Adipocyte (in vitro differentiated cells): ENCODE measurements around the gene RAB3C.

ENCODE experiments used
- DNase-seq: peaks from one replicate; pipeline ENCODE4 v3.0.0-alpha.2; 2015; ENCODE audit warnings: low read depth
- H3K27me3 ChIP-seq: replicated peaks from 2 replicates; pipeline ENCODE4 v1.7.0; 2013; ENCODE audit warnings: mild to moderate bottlenecking, low read length, moderate library complexity; ENCODE audit not compliant: control insufficient read depth, insufficient read depth
- H3K36me3 ChIP-seq: 2 replicates; pipeline ENCODE4 v1.7.0; 2013; ENCODE audit warnings: low read length, mild to moderate bottlenecking, moderate library complexity; ENCODE audit not compliant: control insufficient read depth, insufficient read depth, severe bottlenecking
- H3K4me1 ChIP-seq: 2 replicates; pipeline ENCODE4 v1.7.0; 2013; ENCODE audit warnings: mild to moderate bottlenecking, low read length, moderate library complexity; ENCODE audit not compliant: control insufficient read depth, insufficient read depth
- H3K4me3 ChIP-seq: 2 replicates; pipeline ENCODE4 v1.7.0; 2013; ENCODE audit warnings: mild to moderate bottlenecking, low read length, moderate library complexity
- H3K9ac ChIP-seq: 2 replicates; pipeline ENCODE4 v1.7.0; 2013; ENCODE audit warnings: mild to moderate bottlenecking, low read length, moderate library complexity
- H3K9me3 ChIP-seq: 2 replicates; pipeline ENCODE4 v1.7.0; 2013; ENCODE audit warnings: mild to moderate bottlenecking, low read length, moderate library complexity; ENCODE audit not compliant: control insufficient read depth

RAB3C gene

GRCh38 chr5:58755397-58755796 lies 172.5 kb downstream of the RAB3C start:
- H3K9me3 ChIP-seq, result no peaks in the 10 kb centered on the region
- H3K4me3 ChIP-seq, result no peak overlapping the region
- H3K9ac ChIP-seq, result no peak overlapping the region
- H3K27me3 ChIP-seq, result no peaks in the 10 kb centered on the region
- no peak for DNase-seq
- H3K36me3 ChIP-seq, result no peaks in the 10 kb centered on the region
- peaks cover 28% of the 10 kb centered on the region for H3K4me1 ChIP-seq

- Histone ChIP-seq H3K9me3 (no peaks in the 10 kb centered on the region), H3K4me1 (peaks cover 14% of the 10 kb centered on the region), H3K36me3 (no peaks in the 10 kb centered on the region), H3K9ac (no peak overlapping the region), H3K4me3 (peak overlapping the region; percentile 75), H3K27me3 (no peaks in the 10 kb centered on the region)
- peak; percentile 4 for DNase-seq
Measured at GRCh38 chr5:58759745-58760144, 176.9 kb downstream of the RAB3C start.

- Histone ChIP-seq H3K27me3 (no peaks in the 10 kb centered on the region), H3K36me3 (no peaks in the 10 kb centered on the region), H3K4me3 (peak overlapping the region; percentile 75), H3K9me3 (no peaks in the 10 kb centered on the region), H3K9ac (no peak overlapping the region), H3K4me1 (peaks cover 14% of the 10 kb centered on the region)
- DNase-seq, result no peak
Measured at GRCh38 chr5:58760222-58760621, 177.3 kb downstream of the RAB3C start.

- no peak overlapping the region for H3K9ac ChIP-seq
- H3K4me1 ChIP-seq, result peaks cover 14% of the 10 kb centered on the region
- no peak overlapping the region for H3K4me3 ChIP-seq
- DNase-seq, result no peak
- H3K36me3 ChIP-seq, result no peaks in the 10 kb centered on the region
- H3K9me3 ChIP-seq, result no peaks in the 10 kb centered on the region
- H3K27me3 ChIP-seq, result peaks cover under 1% of the 10 kb centered on the region
Measured at GRCh38 chr5:58761407-58761806, 178.5 kb downstream of the RAB3C start.

- peaks cover 14% of the 10 kb centered on the region for H3K4me1 ChIP-seq
- H3K9ac ChIP-seq, result no peak overlapping the region
- DNase-seq, result no peak
- no peaks in the 10 kb centered on the region for H3K36me3 ChIP-seq
- H3K4me3 ChIP-seq, result no peak overlapping the region
- peaks cover 12% of the 10 kb centered on the region for H3K27me3 ChIP-seq
- no peaks in the 10 kb centered on the region for H3K9me3 ChIP-seq
Measured at GRCh38 chr5:58763390-58763789, 180.5 kb downstream of the RAB3C start.

- no peak for DNase-seq
- H3K9me3 ChIP-seq, result no peaks in the 10 kb centered on the region
- H3K9ac ChIP-seq, result no peak overlapping the region
- H3K36me3 ChIP-seq, result no peaks in the 10 kb centered on the region
- H3K4me3 ChIP-seq, result no peak overlapping the region
- H3K4me1 ChIP-seq, result peaks cover 11% of the 10 kb centered on the region
- H3K27me3 ChIP-seq, result peaks cover 15% of the 10 kb centered on the region
Measured at GRCh38 chr5:58764199-58764598, 181.3 kb downstream of the RAB3C start.

- H3K36me3 ChIP-seq, result no peaks in the 10 kb centered on the region
- peaks cover 15% of the 10 kb centered on the region for H3K27me3 ChIP-seq
- peaks cover 3% of the 10 kb centered on the region for H3K4me1 ChIP-seq
Measured at GRCh38 chr5:58765058-58765457, 182.2 kb downstream of the RAB3C start.

GRCh38 chr5:58767104-58767503 lies 184.2 kb downstream of the RAB3C start:
- no peak overlapping the region for H3K9ac ChIP-seq

More at GRCh38 chr5:58765058-58765457, 182.2 kb downstream of the RAB3C start:
- no peak overlapping the region for H3K9ac ChIP-seq
- no peaks in the 10 kb centered on the region for H3K9me3 ChIP-seq
- H3K4me3 ChIP-seq, result no peak overlapping the region
- no peak for DNase-seq

GRCh38 chr5:58770136-58770535 lies 187.3 kb downstream of the RAB3C start:
- H3K36me3 ChIP-seq, result no peaks in the 10 kb centered on the region
- no peaks in the 10 kb centered on the region for H3K4me1 ChIP-seq
- no peak overlapping the region for H3K9ac ChIP-seq
- no peak overlapping the region for H3K4me3 ChIP-seq
- DNase-seq, result no peak
- H3K9me3 ChIP-seq, result no peaks in the 10 kb centered on the region
- peaks cover 33% of the 10 kb centered on the region for H3K27me3 ChIP-seq

More at GRCh38 chr5:58767104-58767503, 184.2 kb downstream of the RAB3C start:
- Histone ChIP-seq H3K4me1 (no peaks in the 10 kb centered on the region), H3K4me3 (no peak overlapping the region), H3K27me3 (peaks cover 17% of the 10 kb centered on the region), H3K36me3 (no peaks in the 10 kb centered on the region), H3K9me3 (no peaks in the 10 kb centered on the region)
- DNase-seq, result no peak

GRCh38 chr5:58771796-58772195 lies 188.9 kb downstream of the RAB3C start:
- Histone ChIP-seq H3K4me3 (no peak overlapping the region), H3K4me1 (no peaks in the 10 kb centered on the region), H3K27me3 (peaks cover 28% of the 10 kb centered on the region), H3K36me3 (no peaks in the 10 kb centered on the region), H3K9ac (no peak overlapping the region), H3K9me3 (no peaks in the 10 kb centered on the region)
- DNase-seq, result no peak

GRCh38 chr5:58773744-58774441 lies 191.0 kb downstream of the RAB3C start:
- no peak overlapping the region for H3K9ac ChIP-seq
- no peaks in the 10 kb centered on the region for H3K4me1 ChIP-seq
- H3K4me3 ChIP-seq, result no peak overlapping the region
- H3K27me3 ChIP-seq, result peaks cover 18% of the 10 kb centered on the region
- no peaks in the 10 kb centered on the region for H3K9me3 ChIP-seq
- no peaks in the 10 kb centered on the region for H3K36me3 ChIP-seq
- no peak for DNase-seq

GRCh38 chr5:58774937-58775336 lies 192.1 kb downstream of the RAB3C start:
- Histone ChIP-seq H3K27me3 (peaks cover 17% of the 10 kb centered on the region), H3K4me3 (no peak overlapping the region), H3K36me3 (no peaks in the 10 kb centered on the region), H3K4me1 (no peaks in the 10 kb centered on the region), H3K9ac (no peak overlapping the region), H3K9me3 (no peaks in the 10 kb centered on the region)
- no peak for DNase-seq
